Esophagus squamous epithelium (tissue), 5 donors: ENCODE measurements around the gene RAP1B. TPM values are rescaled to one million over a fixed set of nuclear protein-coding genes. Genes with fewer than 3 reads are reported as not detected.

ENCODE experiments used
- DNase-seq: peaks from one replicate; lab custom pipeline; 2025; lab: John Stamatoyannopoulos, UW
- H3K27ac ChIP-seq, 4 donors: fragments of 200-600 bp; sonication (generic); one replicate each; pipeline ENCODE4 v1.5.1; 2016 to 2019; ENCODE audit warnings: mild to moderate bottlenecking in 1 of 4
- H3K27me3 ChIP-seq, 4 donors: fragments of 200-600 bp; sonication (generic); 1 replicate in 3 of 4; 2 replicates in 1 of 4; pipeline versions ENCODE4 v1.5.1 to v1.6.0; 2017 to 2021; ENCODE audit warnings: antibody characterized with exemption in 1 of 4
- H3K36me3 ChIP-seq, 3 donors: fragments of 200-600 bp; sonication (generic); one replicate each; pipeline ENCODE4 v1.5.1; 2016 to 2019
- H3K4me1 ChIP-seq, 3 donors: fragments of 200-600 bp; sonication (generic); one replicate each; pipeline ENCODE4 v1.5.1; 2017 to 2019
- H3K4me3 ChIP-seq, 4 donors: fragments of 200-600 bp; sonication (generic); 1 replicate in 3 of 4; 2 replicates in 1 of 4; pipeline ENCODE4 v1.5.1; 2016 to 2019; ENCODE audit warnings: mild to moderate bottlenecking in 2 of 4, moderate library complexity in 1 of 4
- H3K9me3 ChIP-seq, 3 donors: fragments of 200-600 bp; sonication (generic); one replicate each; pipeline ENCODE4 v1.5.1; 2016 to 2019
- CTCF ChIP-seq, 6 experiments: fragments of 450-650 bp in 4 of 6; fragments of 200-600 bp in 2 of 6; sonication (generic) in 2 of 6; IDR thresholded peaks; one replicate each; pipeline ENCODE4 v1.5.1; 2016 to 2019; ENCODE audit warnings: antibody characterized with exemption in 6 of 6, mild to moderate bottlenecking in 4 of 6, moderate library complexity in 4 of 6
- POLR2A ChIP-seq, 4 donors: fragments of 450-650 bp; IDR thresholded peaks; one replicate each; pipeline ENCODE4 v1.6.1; 2017; ENCODE audit warnings: antibody characterized with exemption in 4 of 4, mild to moderate bottlenecking in 4 of 4, moderate library complexity in 3 of 4
- WGBS, 2 donors: methylation state at CpG; one replicate each; pipeline ENCODE4 v1.1.5; 2018; 5-methylcytosine and 5-hydroxymethylcytosine counted together
- intact Hi-C: fragments of 100-400 bp; cut with DNase I; formaldehyde crosslinking; loops from one replicate; pipeline ENCODE4 v1.15.0; 2022
- total RNA-seq, 4 donors: library from RNA; depleted of rRNA; stranded (reverse); fragments of >200 nt; gene quantifications; one replicate each; pipeline ENCODE4 v1.1.0, GENCODE V29; 2016
- donor health status: DM: yes; HTN: yes; CAD: no.

Gene RAP1B
- total RNA-seq, 4 donors from 2014 or later: 66.9 to 133 (median 120) TPM

- intact Hi-C loops: no loop called here
- Histone ChIP-seq H3K36me3 (peaks cover 0 to 2% (median 0%) of the 10 kb centered on the region in 3 donors), H3K27ac (no peak overlapping the region), H3K9me3 (no peaks in the 10 kb centered on the region), H3K27me3 (no peaks in the 10 kb centered on the region), H3K4me1 (peaks cover 4 to 26% (median 9%) of the 10 kb centered on the region in 3 donors), H3K4me3 (no peak overlapping the region)
- no peak for TF ChIP-seq CTCF (IDR thresholded peaks at IDR 0.05)
- 45 to 65% methylated on average over 2 of the region's 2 CpGs for WGBS, 2 donors
- DNase-seq: no peak
These were observed 2.5 kb upstream of the RAP1B start for GRCh38 chr12:68608191-68608590.

- Histone ChIP-seq H3K4me3 (peak overlapping the region; percentile 61 to 96 (median 90)), H3K9me3 (no peaks in the 10 kb centered on the region), H3K36me3 (peaks cover 0 to 6% (median 0%) of the 10 kb centered on the region in 3 donors), H3K27ac (peak overlapping the region; percentile 95 to 100 (median 99)), H3K4me1 (peaks cover 10 to 44% (median 27%) of the 10 kb centered on the region in 3 donors), H3K27me3 (no peaks in the 10 kb centered on the region)
- TF ChIP-seq POLR2A (IDR thresholded peaks at IDR 0.05): no peak
- no peak for TF ChIP-seq CTCF (IDR thresholded peaks at IDR 0.05)
- intact Hi-C loops: loop anchor here (10.0 kb wide), 2 partner anchors 75 to 245 kb away; partner anchors contain the start of gene NUP107
- no peak for DNase-seq
- WGBS, 2 donors: 2 to 6% methylated on average over 11 of the region's 11 CpGs
These were observed 715 bp upstream of the RAP1B start for GRCh38 chr12:68609998-68610369.

- intact Hi-C loops: loop anchor here (10.0 kb wide), 2 partner anchors 74 to 246 kb away; partner anchors contain the start of gene NUP107
- H3K27ac ChIP-seq: peak overlapping the region; percentile 95 to 100 (median 99)
- H3K4me1 ChIP-seq: peaks cover 10 to 56% (median 36%) of the 10 kb centered on the region in 3 donors
- H3K4me3 ChIP-seq: peak overlapping the region; percentile 61 to 96 (median 90)
- WGBS, 2 donors: 0 to 6% methylated on average over 7 to 8 of the region's 72 CpGs
- no peaks in the 10 kb centered on the region for H3K27me3 ChIP-seq
- peak in 2 of 4 donors; percentile 25 to 66 for TF ChIP-seq POLR2A (IDR thresholded peaks at IDR 0.05)
- no peak for TF ChIP-seq CTCF (IDR thresholded peaks at IDR 0.05)
- no peak for DNase-seq
- H3K9me3 ChIP-seq: no peaks in the 10 kb centered on the region
- H3K36me3 ChIP-seq: peaks cover 0 to 6% (median 0%) of the 10 kb centered on the region in 3 donors
These were observed 551 bp downstream of the RAP1B start for GRCh38 chr12:68611094-68611805.

GRCh38 chr12:68611806-68612160 is 1.1 kb downstream of the RAP1B start:
- H3K27ac ChIP-seq: peak overlapping the region; percentile 95 to 100 (median 99)
- intact Hi-C loops: loop anchor here (10.0 kb wide), 2 partner anchors 73 to 247 kb away; partner anchors contain the start of gene NUP107
- DNase-seq: no peak
- H3K36me3 ChIP-seq: peaks cover 0 to 6% (median 0%) of the 10 kb centered on the region in 3 donors
- no peaks in the 10 kb centered on the region for H3K9me3 ChIP-seq
- 0% methylated on average over 8 of the region's 8 CpGs for WGBS, 2 donors
- peak overlapping the region; percentile 61 to 96 (median 90) for H3K4me3 ChIP-seq
- peaks cover 10 to 62% (median 40%) of the 10 kb centered on the region in 3 donors for H3K4me1 ChIP-seq
- no peak for TF ChIP-seq CTCF (IDR thresholded peaks at IDR 0.05)
- TF ChIP-seq POLR2A (IDR thresholded peaks at IDR 0.05): no peak
- no peaks in the 10 kb centered on the region for H3K27me3 ChIP-seq

- DNase-seq: no peak
- TF ChIP-seq POLR2A (IDR thresholded peaks at IDR 0.05) (no peak), CTCF (IDR thresholded peaks at IDR 0.05) (no peak)
- intact Hi-C loops: loop anchor here (10.0 kb wide), 2 partner anchors 73 to 247 kb away; partner anchors contain the start of gene NUP107
- peaks cover 0 to 6% (median 0%) of the 10 kb centered on the region in 3 donors for H3K36me3 ChIP-seq
- H3K9me3 ChIP-seq: no peaks in the 10 kb centered on the region
- no peaks in the 10 kb centered on the region for H3K27me3 ChIP-seq
- WGBS, 2 donors: 1% methylated on average over 5 of the region's 5 CpGs
- peak overlapping the region; percentile 95 to 100 (median 99) for H3K27ac ChIP-seq
- peaks cover 10 to 66% (median 44%) of the 10 kb centered on the region in 3 donors for H3K4me1 ChIP-seq
- H3K4me3 ChIP-seq: peak overlapping the region; percentile 61 to 96 (median 90)
These were observed 1.5 kb downstream of the RAP1B start for GRCh38 chr12:68612202-68612601.
